ENCODE measurements around the gene NUDC. TPM values are rescaled to one million over a fixed set of nuclear protein-coding genes. Genes with fewer than 3 reads are reported as not detected.

The NUDC gene
- total RNA-seq, 1 donor from 2014 or later = 19.2 TPM

DNA sequence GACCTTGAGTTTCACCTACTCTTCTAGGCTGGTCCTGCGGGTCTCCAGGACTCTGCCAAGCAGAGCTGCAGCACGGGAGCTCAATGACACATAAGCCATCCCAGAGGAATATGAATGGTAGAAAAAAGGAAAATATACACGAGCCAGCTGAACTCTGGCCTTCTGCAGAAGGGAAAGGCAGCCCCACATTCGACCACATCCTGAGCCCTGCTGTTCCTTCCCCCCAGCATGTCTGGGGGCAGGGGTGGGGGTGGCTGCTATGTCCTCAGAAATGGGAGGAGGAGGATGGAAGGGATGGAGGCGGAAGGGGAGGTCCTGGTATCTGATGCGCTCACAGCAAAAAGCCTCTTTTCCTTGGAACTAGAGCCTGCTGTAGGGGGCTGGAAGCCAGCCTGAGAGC is 50.8 kb downstream of the NUDC start:
- TF ChIP-seq, protein P1, sequence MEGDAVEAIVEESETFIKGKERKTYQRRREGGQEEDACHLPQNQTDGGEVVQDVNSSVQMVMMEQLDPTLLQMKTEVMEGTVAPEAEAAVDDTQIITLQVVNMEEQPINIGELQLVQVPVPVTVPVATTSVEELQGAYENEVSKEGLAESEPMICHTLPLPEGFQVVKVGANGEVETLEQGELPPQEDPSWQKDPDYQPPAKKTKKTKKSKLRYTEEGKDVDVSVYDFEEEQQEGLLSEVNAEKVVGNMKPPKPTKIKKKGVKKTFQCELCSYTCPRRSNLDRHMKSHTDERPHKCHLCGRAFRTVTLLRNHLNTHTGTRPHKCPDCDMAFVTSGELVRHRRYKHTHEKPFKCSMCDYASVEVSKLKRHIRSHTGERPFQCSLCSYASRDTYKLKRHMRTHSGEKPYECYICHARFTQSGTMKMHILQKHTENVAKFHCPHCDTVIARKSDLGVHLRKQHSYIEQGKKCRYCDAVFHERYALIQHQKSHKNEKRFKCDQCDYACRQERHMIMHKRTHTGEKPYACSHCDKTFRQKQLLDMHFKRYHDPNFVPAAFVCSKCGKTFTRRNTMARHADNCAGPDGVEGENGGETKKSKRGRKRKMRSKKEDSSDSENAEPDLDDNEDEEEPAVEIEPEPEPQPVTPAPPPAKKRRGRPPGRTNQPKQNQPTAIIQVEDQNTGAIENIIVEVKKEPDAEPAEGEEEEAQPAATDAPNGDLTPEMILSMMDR (IDR thresholded peaks at IDR 0.05) = no peak
- H3K4me3 ChIP-seq = no peak overlapping the region
- H3K27me3 ChIP-seq = no peaks in the 10 kb centered on the region
- H3K36me3 ChIP-seq = no peaks in the 10 kb centered on the region
- H3K9me3 ChIP-seq = no peaks in the 10 kb centered on the region
- H3K4me1 ChIP-seq = no peaks in the 10 kb centered on the region
- no peak overlapping the region for H3K27ac ChIP-seq
- DNase-seq (ENCODE audit: low spot score in 2 of 2) = no peak
- intact Hi-C loops (cut with DNase I) = no loop called here

DNA sequence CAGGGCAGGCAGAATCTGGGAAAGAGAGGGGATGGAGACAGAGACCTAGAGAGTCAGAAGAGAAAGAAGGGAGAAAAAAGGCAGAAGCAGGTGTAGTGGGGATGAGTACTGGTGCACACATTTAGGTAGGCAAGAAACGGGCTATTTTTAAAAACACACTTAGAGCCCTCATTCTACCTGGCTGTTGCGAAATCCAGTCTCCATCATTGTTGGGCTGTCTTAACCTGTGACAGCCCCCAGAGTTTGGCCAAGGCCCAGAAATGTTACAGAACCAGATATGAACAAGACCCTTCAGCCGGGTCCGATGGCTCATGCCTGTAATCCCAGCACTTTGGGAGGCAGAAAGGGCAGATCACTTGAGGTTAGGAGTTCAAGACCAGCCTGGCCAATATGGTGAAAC is 51.3 kb downstream of the NUDC start:
- Histone ChIP-seq H3K36me3 (no peaks in the 10 kb centered on the region), H3K4me1 (no peaks in the 10 kb centered on the region), H3K4me3 (no peak overlapping the region), H3K9me3 (no peaks in the 10 kb centered on the region), H3K27me3 (no peaks in the 10 kb centered on the region), H3K27ac (no peak overlapping the region)
- TF ChIP-seq, protein P1 (IDR thresholded peaks at IDR 0.05) = no peak
- intact Hi-C loops (cut with DNase I) = no loop called here
- no peak for DNase-seq (ENCODE audit: low spot score in 2 of 2)

DNA sequence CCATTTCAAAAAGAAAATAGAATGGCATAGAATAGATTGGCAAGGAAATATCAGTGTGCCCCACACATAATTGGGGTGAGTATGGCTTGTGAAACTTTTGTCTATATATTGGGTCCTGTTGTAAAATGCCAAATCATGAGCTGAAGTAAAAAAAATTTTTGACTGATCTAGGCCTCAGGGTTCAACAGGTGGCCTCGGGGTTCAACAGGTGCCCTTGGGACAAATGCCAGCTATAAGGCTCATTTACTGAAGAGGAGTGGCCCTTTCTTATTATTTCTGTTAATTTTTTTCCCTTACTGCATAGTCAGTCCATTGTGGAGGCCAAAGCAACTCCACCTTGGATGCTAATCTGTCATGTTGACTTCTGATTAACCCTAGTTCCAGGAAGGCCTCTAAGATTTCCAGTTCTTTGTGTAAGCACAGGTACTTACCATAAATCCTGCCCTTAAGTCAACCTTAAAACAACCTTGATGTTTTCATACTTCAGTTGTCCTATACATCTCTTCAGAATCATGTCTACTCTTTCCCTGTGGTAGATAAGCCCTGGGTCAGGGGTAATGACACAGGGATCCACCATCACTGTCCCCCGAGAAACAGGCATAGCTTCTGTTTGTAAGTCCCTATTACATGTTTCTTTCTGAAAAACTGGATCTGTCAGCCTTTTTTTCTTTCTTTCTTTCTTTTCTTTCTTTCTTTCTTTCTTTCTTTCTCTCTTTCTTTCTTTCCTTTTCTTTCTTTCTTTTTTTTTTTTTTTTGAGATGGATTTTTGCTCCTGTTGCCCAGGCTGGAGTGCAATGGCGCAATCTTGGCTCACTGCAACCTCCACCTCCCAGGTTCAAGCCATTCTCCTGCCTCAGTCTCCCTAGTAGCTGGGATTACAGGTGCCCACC is 55.3 kb downstream of the NUDC start:
- H3K9me3 ChIP-seq = no peaks in the 10 kb centered on the region
- no peak overlapping the region for H3K27ac ChIP-seq
- H3K27me3 ChIP-seq = no peaks in the 10 kb centered on the region
- no peaks in the 10 kb centered on the region for H3K36me3 ChIP-seq
- intact Hi-C loops (cut with DNase I) = no loop called here
- TF ChIP-seq, protein P1 (IDR thresholded peaks at IDR 0.05) = no peak
- no peak for DNase-seq (ENCODE audit: low spot score in 2 of 2)
- H3K4me1 ChIP-seq = no peaks in the 10 kb centered on the region
- H3K4me3 ChIP-seq = no peak overlapping the region

DNA sequence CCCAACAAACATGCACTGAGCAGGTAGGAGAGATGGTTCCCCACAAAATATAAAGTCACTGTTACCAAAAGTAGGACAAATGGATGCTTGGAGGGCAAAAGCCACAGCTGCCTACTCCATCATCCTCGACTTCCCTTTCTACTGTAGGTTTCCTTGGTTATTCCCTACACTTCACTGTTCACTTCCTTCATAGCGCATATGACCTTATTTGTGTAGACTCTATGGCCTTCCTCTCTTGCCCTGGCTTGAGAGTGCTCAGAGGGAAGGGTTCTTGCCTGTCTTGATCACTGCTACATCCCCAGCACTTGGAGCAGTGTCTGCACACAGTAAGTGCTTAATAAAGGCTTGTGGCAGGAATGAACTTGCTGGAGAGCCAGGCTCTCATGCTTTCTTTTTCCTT is 57.4 kb downstream of the NUDC start:
- DNase-seq (ENCODE audit: low spot score in 2 of 2) = no peak
- intact Hi-C loops (cut with DNase I) = no loop called here
- TF ChIP-seq, protein P1 (IDR thresholded peaks at IDR 0.05) = no peak
- H3K4me3 ChIP-seq = no peak overlapping the region
- H3K4me1 ChIP-seq = no peaks in the 10 kb centered on the region
- no peaks in the 10 kb centered on the region for H3K9me3 ChIP-seq
- no peaks in the 10 kb centered on the region for H3K27me3 ChIP-seq
- no peak overlapping the region for H3K27ac ChIP-seq
- no peaks in the 10 kb centered on the region for H3K36me3 ChIP-seq

DNA sequence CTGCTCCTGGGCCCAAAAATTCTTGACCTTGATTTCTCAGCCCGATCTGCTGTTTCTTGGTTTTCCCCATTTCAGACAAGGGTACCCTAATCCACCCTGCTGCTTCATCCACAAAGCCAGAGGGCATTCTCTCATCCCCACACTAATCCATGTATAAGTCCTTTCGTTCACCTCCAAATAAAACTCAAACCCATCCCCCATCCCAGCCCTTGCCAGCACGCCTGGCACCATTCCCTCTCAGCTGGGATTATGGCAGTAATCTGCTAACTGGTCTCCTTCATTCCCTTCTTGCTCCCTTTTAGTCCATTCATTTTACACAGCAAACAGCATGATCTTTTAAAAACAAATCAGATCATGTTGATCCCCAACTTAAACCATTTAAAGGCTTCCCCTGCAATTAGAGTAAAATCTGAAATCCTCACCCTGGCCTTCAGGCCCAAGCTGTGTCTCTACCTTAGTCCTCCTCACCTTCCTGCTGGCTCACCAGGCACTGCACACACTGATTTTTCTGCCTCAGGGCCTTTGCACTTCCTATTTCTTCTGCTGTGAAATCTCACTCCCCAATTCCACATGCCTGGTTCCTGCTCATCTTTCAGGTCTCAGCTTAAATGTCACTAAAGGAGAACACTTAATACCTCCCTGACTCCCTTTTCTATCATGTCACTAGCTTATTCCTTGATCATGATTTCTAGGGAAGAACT is 59.8 kb downstream of the NUDC start:
- no peak overlapping the region for H3K27ac ChIP-seq
- DNase-seq (ENCODE audit: low spot score in 2 of 2) = no peak
- H3K36me3 ChIP-seq = no peaks in the 10 kb centered on the region
- H3K4me1 ChIP-seq = no peaks in the 10 kb centered on the region
- H3K9me3 ChIP-seq = no peaks in the 10 kb centered on the region
- TF ChIP-seq, protein P1 (IDR thresholded peaks at IDR 0.05) = no peak
- no peaks in the 10 kb centered on the region for H3K27me3 ChIP-seq
- no peak overlapping the region for H3K4me3 ChIP-seq
- intact Hi-C loops (cut with DNase I) = no loop called here

All from ascending aorta (tissue), 2 donors.